GM10266 (cell line): ENCODE data around the gene KCNE3.

ENCODE experiments used
- DNase-seq: peaks from one replicate; pipeline ENCODE4 v3.0.0; 2012; ENCODE audit errors: extremely low spot score
- TF ChIP-seq, protein P1 (sequence below): IDR thresholded peaks from 2 replicates; pipeline ENCODE4 v1.5.1; 2012; ENCODE audit warnings: mild to moderate bottlenecking, low read depth; ENCODE audit not compliant: control insufficient read depth, insufficient read depth; ENCODE audit errors: missing control alignments

The KCNE3 gene

DNA sequence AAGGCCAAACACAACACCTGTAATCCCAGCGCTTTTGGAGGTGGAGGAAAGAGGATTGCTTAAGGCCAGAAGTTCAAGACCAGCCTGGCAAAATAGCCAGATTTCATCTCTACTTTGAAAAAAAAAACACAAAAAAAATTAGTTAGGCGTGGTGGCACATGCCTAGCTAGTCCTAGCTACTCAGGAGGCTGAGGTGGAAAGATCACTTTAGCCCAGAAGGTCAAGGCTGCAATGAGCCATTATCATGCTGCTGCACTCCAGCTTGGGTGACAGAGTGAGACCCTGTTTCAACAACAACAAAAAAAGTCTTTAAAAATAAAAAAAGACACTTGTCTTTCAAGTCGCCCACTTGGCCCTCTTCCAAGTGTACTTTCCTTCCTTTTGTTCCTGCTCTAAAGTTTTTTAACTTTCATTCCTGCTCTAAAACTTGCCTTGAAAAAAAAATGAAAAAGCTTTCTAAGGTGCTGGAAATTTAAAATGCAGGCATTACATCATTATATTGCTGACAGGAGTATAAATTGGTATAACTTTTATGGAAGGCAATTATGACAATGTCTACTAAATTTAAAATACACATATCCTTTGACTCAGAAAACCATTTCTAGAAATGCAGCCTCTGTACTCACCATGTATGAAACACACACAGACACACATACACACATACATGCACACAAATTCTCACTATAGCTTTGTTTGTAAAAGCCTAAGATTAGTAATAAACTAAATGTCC, 13.5 kb upstream of the KCNE3 start:
- TF ChIP-seq, protein P1, sequence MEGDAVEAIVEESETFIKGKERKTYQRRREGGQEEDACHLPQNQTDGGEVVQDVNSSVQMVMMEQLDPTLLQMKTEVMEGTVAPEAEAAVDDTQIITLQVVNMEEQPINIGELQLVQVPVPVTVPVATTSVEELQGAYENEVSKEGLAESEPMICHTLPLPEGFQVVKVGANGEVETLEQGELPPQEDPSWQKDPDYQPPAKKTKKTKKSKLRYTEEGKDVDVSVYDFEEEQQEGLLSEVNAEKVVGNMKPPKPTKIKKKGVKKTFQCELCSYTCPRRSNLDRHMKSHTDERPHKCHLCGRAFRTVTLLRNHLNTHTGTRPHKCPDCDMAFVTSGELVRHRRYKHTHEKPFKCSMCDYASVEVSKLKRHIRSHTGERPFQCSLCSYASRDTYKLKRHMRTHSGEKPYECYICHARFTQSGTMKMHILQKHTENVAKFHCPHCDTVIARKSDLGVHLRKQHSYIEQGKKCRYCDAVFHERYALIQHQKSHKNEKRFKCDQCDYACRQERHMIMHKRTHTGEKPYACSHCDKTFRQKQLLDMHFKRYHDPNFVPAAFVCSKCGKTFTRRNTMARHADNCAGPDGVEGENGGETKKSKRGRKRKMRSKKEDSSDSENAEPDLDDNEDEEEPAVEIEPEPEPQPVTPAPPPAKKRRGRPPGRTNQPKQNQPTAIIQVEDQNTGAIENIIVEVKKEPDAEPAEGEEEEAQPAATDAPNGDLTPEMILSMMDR, result no peak

DNA sequence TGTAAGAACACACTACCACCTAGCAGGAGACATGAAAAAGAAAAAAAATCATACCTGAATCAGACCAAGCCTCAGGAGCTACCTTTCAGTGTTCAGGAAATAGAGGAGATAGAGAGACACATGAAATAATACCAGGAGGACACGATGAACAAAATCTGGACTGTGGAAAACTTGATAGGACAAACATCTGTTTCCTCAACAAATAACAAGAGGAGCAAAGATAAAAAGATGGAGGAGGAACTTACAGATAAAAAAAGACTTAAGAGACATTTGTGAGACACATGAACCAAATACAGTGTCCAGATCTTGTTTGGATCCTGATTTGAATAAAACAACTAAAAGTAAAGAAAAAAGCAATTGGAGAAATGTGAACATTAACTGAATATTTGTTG, 12.4 kb upstream of the KCNE3 start:
- TF ChIP-seq, protein P1, result no peak
- no peak for DNase-seq

More for the DNA sequence above, 13.5 kb upstream of the KCNE3 start:
- no peak for DNase-seq

DNA sequence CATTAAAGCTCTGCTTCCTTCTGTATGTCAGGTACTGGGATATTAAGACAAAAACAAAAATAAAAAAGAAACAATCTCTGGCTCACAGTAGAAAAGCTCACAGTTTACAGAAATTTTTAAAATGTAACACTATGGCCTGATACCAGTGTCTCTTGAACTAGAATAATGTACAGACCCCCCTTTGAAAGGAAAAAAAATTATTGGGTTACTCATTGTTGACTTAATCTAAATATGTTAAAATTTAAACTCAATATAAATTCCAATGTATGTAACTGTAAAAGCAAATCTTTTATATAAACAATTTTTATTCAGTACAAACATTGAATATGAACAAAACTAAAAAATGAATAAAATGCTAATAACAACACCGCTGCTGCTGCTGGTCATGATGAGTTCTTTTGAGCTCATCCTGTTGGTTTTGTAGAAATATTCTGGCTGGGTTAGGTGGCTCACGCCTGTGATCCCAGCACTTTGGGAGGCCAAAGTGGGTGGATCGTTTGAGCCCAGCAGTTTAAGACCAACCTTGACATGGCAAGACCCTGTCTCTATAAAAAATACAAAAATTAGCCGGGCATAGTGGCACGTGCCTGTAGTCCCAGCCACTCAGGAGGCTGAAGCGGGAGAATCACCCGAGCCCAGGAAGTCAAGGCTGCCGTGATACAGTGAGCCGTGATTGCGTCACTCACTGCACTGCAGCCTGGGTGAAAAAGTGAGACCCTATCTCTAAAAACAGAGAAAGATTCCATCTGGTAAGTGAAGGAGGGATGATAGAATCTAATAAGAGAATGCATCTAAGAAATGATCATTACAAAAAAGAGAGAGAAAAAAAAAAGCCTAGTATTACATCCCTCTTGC, 11.8 kb upstream of the KCNE3 start:
- TF ChIP-seq, protein P1, result no peak
- DNase-seq, result no peak

DNA sequence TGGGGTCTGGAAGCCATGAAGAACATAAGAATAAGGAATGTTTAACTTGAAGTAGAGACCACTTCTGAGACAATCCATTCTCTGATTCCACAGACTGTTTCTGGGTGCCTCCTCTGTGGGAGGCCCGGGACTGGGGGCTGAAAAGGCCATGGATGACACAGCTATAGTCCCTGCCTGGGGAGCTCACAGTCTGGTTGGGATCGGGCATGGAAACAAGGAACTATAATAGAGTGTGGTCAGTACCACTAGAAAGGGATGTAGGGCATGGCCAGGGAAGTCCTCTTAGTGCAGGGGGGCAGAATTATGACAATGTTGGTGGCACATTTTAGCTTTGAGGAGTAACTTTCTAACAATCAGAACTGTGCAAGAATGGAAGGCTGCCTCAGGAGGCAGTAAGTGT, 9.2 kb upstream of the KCNE3 start:
- no peak for DNase-seq
- TF ChIP-seq, protein P1, result no peak

DNA sequence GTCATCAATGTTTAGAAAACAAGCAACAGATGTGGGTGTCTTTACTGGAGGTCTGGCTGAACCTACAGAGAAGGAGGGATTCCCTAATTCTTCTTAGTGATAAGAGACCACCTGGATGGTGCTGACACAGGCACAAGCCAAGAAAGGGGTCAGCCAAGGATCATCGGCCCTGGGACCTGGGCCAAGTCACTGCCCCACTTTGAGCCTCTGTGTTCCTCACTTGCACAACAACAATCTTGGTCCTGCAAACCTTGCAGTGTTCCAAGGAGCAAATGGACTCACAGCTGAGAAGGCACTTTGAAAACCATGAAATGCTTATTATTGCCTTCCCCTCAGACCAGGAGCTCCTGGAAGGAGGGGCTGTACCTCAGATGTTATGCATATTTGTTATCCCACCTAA, 7.0 kb upstream of the KCNE3 start:
- TF ChIP-seq, protein P1, result no peak
- DNase-seq, result no peak

DNA sequence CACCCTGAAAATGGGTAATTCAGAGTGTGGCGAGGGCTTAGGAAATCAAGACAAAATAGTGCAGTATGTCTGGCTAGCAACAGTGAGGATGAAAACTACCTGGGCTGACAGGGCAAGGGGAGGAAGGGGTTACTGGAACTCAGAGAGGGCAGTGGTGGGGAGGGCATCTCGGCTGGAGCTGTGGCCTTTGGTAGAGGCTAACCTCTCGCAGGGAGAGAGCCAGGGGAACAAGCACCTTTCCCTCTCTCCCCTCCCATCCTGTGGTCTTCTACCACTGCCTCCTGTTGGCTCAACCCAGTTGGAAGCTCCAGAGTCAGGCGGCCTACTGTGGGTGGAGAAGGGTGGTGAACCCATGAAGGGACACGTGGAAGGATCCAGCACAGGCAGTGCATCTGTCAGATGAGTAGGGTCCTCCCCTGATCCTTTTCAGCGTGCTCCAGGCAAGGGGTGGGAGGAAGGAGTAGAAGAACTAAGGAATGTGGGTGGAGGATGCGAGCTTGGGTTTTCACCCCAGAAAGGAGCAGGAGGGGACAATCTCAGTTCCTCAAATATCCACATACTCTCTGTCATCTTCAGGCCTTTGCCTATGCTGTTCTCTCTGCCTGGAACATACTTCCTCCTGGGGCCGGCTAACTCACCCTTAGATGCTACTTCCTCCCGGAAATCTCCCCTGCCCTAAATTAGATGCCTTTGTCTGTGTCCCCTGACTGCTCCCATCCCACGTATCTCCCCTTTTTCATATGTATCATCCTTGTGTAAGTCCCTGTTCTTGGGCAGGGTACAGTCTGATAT, 6.2 kb upstream of the KCNE3 start:
- DNase-seq, result no peak
- TF ChIP-seq, protein P1, result no peak
